ENCODE measurements around the gene NGEF.

NGEF gene

GRCh38 chr2:233000886-233001750, 11.9 kb downstream of the NGEF start:
- DNase-seq (ENCODE audit: low spot score), result no peak
- FAIRE-seq, result no peak

- FAIRE-seq, result no peak
Observed at GRCh38 chr2:232999354-232999753, 13.7 kb downstream of the NGEF start.

GRCh38 chr2:232998666-232998985, 14.4 kb downstream of the NGEF start:
- FAIRE-seq (no peak), DNase-seq (ENCODE audit: low spot score) (no peak)

More at GRCh38 chr2:232999354-232999753, 13.7 kb downstream of the NGEF start:
- DNase-seq (ENCODE audit: low spot score), result no peak

- DNase-seq (ENCODE audit: low spot score), result no peak
- no peak for FAIRE-seq
Observed at GRCh38 chr2:232997749-232998665, 15.0 kb downstream of the NGEF start.

- FAIRE-seq (no peak), DNase-seq (ENCODE audit: low spot score) (no peak)
Observed at GRCh38 chr2:232994446-232994845, 18.6 kb downstream of the NGEF start.

- DNase-seq (ENCODE audit: low spot score) (no peak), FAIRE-seq (no peak)
Observed at GRCh38 chr2:232993231-232993821, 19.7 kb downstream of the NGEF start.

GRCh38 chr2:232986155-232986554, 26.9 kb downstream of the NGEF start:
- DNase-seq (ENCODE audit: low spot score) (no peak), FAIRE-seq (no peak)

GRCh38 chr2:232984451-232985207, 28.4 kb downstream of the NGEF start:
- DNase-seq (ENCODE audit: low spot score) (no peak), FAIRE-seq (no peak)

GRCh38 chr2:232983669-232984140, 29.4 kb downstream of the NGEF start:
- FAIRE-seq, result no peak
- DNase-seq (ENCODE audit: low spot score), result no peak

GRCh38 chr2:232982926-232983668, 30.0 kb downstream of the NGEF start:
- DNase-seq (ENCODE audit: low spot score) (no peak), FAIRE-seq (no peak)

GRCh38 chr2:232981767-232982360, 31.2 kb downstream of the NGEF start:
- DNase-seq (ENCODE audit: low spot score) (no peak), FAIRE-seq (no peak)

- FAIRE-seq (no peak), DNase-seq (ENCODE audit: low spot score) (no peak)
Observed at GRCh38 chr2:232981356-232981755, 31.7 kb downstream of the NGEF start.

- DNase-seq (ENCODE audit: low spot score), result no peak
- FAIRE-seq, result no peak
Observed at GRCh38 chr2:232980683-232981082, 32.4 kb downstream of the NGEF start.

GRCh38 chr2:232979871-232980461, 33.1 kb downstream of the NGEF start:
- DNase-seq (ENCODE audit: low spot score) (peak; percentile 66), FAIRE-seq (peak; percentile 13)

GRCh38 chr2:232977438-232977971, 35.6 kb downstream of the NGEF start:
- no peak for DNase-seq (ENCODE audit: low spot score)
- no peak for FAIRE-seq

- no peak for DNase-seq (ENCODE audit: low spot score)
- FAIRE-seq, result no peak
Observed at GRCh38 chr2:232976666-232977437, 36.2 kb downstream of the NGEF start.

- FAIRE-seq (no peak), DNase-seq (ENCODE audit: low spot score) (no peak)
Observed at GRCh38 chr2:232976176-232976575, 36.9 kb downstream of the NGEF start.

GRCh38 chr2:232974396-232974795, 38.7 kb downstream of the NGEF start:
- FAIRE-seq (no peak), DNase-seq (ENCODE audit: low spot score) (no peak)

- FAIRE-seq, result no peak
- no peak for DNase-seq (ENCODE audit: low spot score)
Observed at GRCh38 chr2:232973796-232974195, 39.3 kb downstream of the NGEF start.

Data from urothelium cell line (cell line).